ENCODE results near the gene ACSBG1.

GRCh38 chr15:78146425-78147154 lies 87.8 kb downstream of the ACSBG1 start:
- TF ChIP-seq CTCF (IDR thresholded peaks at IDR 0.05) (no peak), EP300 (IDR thresholded peaks at IDR 0.05) (no peak), POLR2A (IDR thresholded peaks at IDR 0.05) (no peak)

All from tibial nerve (tissue), 4 donors.